HG03135 (cell line): ENCODE measurements around the gene UFSP2.

Experiments used
- ATAC-seq: cut with Tn5 transposase; IDR thresholded peaks from one replicate; pipeline ENCODE4 v1.9.1; 2021; ENCODE audit warnings: mild to moderate bottlenecking, moderate library complexity; ENCODE audit not compliant: unreplicated experiment

Gene UFSP2

GRCh38 chr4:185426960-185427688 is 1.4 kb upstream of the UFSP2 start:
- ATAC-seq = no peak

- peak; percentile 2 for ATAC-seq
Observed at GRCh38 chr4:185424905-185425646, 688 bp downstream of the UFSP2 start.

DNA sequence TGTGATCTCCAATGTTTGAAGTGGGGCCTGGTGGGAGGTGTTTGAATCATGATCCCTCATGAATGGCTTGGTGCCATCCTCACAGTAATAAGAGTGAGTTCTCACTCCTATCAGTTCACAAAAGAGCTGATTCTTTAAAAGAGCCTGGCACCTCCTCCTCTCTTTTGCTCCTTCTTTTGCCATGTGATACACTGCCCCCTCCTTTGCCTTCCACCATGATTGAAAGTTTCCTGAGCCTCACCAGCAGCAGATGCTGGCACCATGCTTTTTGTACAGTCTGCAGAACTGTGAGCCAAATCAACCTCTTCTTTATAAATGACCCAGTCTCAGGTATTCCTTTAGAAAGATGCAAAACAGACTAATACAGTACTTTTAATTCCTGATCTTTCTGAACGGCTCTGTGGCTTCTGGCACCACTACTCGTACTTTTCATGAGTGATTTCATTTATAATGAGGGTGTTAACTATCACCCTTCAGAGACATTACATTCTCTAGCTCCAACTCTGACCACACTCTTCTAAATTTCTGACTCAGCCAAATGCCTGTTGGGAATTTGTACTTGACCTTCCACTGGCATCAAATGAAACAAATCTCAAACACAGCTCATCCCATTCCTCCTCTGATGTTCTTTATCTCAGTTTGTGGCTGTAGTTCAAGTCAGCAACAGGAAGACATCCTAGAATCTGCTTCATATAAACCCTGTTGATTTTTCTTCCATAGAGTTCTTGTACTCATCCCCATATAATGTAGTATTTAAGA is 4.2 kb downstream of the UFSP2 start:
- no peak for ATAC-seq

GRCh38 chr4:185416955-185417354 is 8.8 kb downstream of the UFSP2 start:
- ATAC-seq = no peak

GRCh38 chr4:185412412-185412811 is 13.4 kb downstream of the UFSP2 start:
- ATAC-seq = no peak

DNA sequence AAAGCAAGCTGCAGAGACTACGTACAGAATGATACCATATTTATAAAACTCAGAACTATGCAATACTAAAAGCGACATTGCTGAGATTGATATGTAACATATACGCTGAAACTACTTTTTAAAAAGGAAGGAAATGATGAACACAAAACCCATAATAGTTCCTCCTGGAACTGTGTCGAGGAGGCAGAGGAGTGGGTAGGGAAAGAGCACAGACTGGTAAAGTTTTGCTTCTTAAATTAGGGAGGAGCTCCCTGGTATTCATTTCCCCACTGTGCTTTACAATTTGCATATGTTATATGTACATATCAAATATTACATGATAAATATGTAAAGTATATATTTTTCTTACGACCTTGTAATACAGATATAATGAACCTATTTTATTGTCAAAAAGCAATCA is 13.9 kb downstream of the UFSP2 start:
- no peak for ATAC-seq

GRCh38 chr4:185408432-185408831 is 17.3 kb downstream of the UFSP2 start:
- ATAC-seq = no peak

- ATAC-seq = peak; percentile 75
Observed at GRCh38 chr4:185405296-185405999, 20.3 kb downstream of the UFSP2 start.

GRCh38 chr4:185404031-185404430 is 21.7 kb downstream of the UFSP2 start:
- no peak for ATAC-seq

- no peak for ATAC-seq
Observed at GRCh38 chr4:185399466-185399865, 26.3 kb downstream of the UFSP2 start.

DNA sequence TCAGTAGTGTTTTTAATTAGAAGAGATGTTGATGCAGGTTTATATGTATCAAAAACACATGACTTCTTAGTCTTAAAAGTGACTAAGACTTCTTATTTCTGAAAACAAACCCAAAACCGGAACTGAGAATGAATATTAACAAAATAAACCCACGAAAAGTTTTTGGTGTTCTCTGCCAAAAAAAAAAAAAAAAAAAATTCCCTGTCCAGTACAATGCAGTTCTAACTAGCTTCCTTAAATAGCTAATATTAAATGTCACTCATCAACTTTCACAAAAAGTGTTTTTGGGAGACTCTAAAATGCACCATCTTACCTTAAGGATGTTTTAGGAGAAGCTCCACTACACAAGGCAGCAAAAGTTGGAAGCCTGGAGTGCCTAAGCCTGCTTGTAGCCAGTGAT is 27.1 kb downstream of the UFSP2 start:
- no peak for ATAC-seq

DNA sequence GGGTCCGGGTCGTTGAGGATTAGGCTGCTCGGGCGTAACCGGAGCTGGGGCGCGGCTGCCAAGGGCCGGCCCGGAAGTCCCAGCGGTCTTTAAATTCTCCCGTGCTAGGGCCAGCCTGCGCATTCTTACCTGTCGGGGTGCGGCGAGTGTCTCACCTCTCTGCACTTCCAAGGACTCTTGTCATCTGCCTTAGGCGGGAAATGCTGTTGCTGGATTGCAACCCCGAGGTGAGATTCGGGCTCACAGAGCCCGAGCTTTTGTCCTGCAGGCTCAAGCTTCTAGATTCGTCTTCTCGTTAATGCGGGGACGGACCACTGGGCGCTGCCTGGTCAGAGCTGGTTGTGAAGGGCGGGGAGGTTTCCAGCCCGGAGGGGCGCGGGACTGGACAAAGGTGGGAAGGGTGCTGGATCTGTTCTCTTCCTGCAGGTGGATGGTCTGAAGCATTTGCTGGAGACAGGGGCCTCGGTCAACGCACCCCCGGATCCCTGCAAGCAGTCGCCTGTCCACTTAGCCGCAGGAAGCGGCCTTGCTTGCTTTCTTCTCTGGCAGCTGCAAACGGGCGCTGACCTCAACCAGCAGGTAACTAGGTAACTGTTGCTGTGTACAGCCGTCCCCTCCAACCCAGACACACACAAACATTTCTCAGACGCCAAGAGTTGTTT is 28.9 kb downstream of the UFSP2 start, which contains the start of gene ANKRD37:
TSS of gene ANKRD37 (plus strand) at position 118 of the 662 bp plus-strand sequence. CDS start at position 201, 83 bp downstream.
- ATAC-seq = no peak

GRCh38 chr4:185395956-185396723 is 29.6 kb downstream of the UFSP2 start:
- peak; percentile 78 for ATAC-seq

- no peak for ATAC-seq
Observed at GRCh38 chr4:185395238-185395955, 30.4 kb downstream of the UFSP2 start, which contains the start of gene LRP2BP. TSS of gene LRP2BP (minus strand) at chr4:185395924. CDS start at chr4:185378186, 17,738 bp downstream.

DNA sequence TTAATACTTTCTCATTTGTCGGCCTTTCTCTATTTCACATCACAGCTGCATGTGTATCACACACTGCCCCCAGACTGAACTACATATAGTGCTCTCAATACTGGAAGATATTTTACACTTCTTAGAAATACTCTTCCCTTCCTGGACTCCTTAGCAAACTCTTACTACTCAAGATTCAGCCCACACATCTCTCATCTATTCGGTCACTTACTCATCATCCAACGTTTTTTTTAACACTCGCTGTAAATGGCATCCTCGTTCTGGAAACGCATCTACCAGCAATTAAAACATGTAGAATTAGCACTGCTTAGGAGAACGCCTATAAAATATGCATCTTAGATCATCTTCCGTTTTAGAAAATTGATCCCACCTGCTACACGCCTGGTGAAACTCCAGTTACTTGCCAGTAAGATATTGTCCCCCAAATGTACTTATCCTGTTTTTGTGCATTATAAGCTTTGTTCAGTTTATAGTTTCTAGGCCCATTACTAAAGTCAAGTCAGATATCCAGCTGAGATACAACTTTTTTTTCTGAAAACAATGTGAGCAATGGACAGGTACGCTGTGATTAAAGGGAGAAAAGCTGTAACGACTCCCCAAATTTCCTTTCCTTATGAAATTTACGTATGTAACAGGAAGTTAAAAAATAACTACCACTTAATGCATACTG is 31.1 kb downstream of the UFSP2 start:
- no peak for ATAC-seq

DNA sequence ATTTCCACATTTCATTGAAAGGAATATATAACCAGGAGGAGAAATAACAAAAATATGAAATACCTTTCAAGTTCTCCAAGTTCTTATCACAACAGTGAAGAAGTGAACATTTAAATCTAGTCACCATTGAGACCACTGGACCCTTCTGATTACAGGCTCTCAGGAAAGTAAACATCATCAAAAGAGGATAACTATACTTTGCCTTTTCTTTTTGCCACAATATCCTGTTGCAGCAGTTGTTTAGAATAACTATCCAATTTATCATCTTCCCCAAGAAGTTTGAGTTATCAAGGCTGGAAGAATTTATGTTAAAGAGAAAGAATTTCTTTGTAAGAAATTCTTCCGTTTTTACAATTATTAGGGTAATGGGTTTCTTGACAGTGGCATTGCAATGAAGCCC is 33.6 kb downstream of the UFSP2 start:
- ATAC-seq = no peak

GRCh38 chr4:185390941-185391340 is 34.8 kb downstream of the UFSP2 start:
- no peak for ATAC-seq

DNA sequence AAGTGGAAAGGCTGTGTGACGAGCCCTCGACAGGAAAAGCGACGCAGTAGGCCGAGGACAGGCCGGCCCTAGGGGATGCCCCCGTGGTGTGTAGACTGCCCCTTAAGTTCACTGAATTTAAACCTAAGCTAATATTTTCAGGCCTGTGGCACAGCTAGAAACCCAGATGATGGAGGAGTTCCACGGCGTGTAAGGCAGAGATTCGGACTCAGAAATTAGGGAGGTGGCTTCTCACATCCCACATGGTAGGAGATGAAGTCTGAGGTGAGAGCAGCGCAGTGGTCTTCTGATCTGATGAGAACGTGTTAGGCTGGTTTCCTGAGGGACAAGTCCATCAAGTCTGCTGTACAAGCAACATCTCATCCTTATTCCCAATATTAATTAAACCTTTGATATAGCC is 37.8 kb downstream of the UFSP2 start:
- no peak for ATAC-seq
